T-helper 2 cell treated with Interferon-gamma antibody and Interleukin-4, amounts not matched to agents 5 μg/mL and 100 μg/mL, for 36 hours (primary cell): Measurements from ENCODE around the gene GAL3ST3.

ENCODE experiments used
- DNase-seq: peaks from one replicate; pipeline ENCODE4 v3.0.0; 2021; ENCODE audit warnings: low spot score
- H3K27ac Mint-ChIP-seq: one replicate; pipeline ENCODE4 v1.8.0; 2021; ENCODE audit warnings: mild to moderate bottlenecking, mixed read lengths
- H3K27me3 Mint-ChIP-seq: one replicate; pipeline ENCODE4 v1.8.0; 2021; ENCODE audit warnings: low read depth, mixed read lengths
- H3K36me3 Mint-ChIP-seq: one replicate; pipeline ENCODE4 v1.8.0; 2021; ENCODE audit warnings: low read depth, mixed read lengths
- H3K4me1 Mint-ChIP-seq: one replicate; pipeline ENCODE4 v1.8.0; 2021; ENCODE audit warnings: low read depth, mixed read lengths
- H3K4me3 Mint-ChIP-seq: one replicate; pipeline ENCODE4 v1.8.0; 2022; ENCODE audit warnings: mild to moderate bottlenecking, moderate library complexity, mixed read lengths
- H3K9me3 Mint-ChIP-seq: one replicate; pipeline ENCODE4 v1.8.0; 2021; ENCODE audit warnings: mixed read lengths

Gene GAL3ST3

GRCh38 chr11:66007201-66007634 lies 41.7 kb downstream of the GAL3ST3 start:
- Mint-ChIP-seq H3K27me3 (peaks cover 14% of the 10 kb centered on the region), H3K4me1 (peaks cover 10% of the 10 kb centered on the region), H3K4me3 (no peak overlapping the region), H3K36me3 (peaks cover 14% of the 10 kb centered on the region), H3K9me3 (no peaks in the 10 kb centered on the region), H3K27ac (no peak overlapping the region)
- no peak for DNase-seq

GRCh38 chr11:66006891-66007176 lies 42.1 kb downstream of the GAL3ST3 start:
- Mint-ChIP-seq H3K4me3 (no peak overlapping the region), H3K27me3 (peaks cover 14% of the 10 kb centered on the region), H3K9me3 (no peaks in the 10 kb centered on the region), H3K36me3 (peaks cover 17% of the 10 kb centered on the region), H3K4me1 (peaks cover 10% of the 10 kb centered on the region), H3K27ac (no peak overlapping the region)
- no peak for DNase-seq

GRCh38 chr11:66006134-66006890 lies 42.6 kb downstream of the GAL3ST3 start:
- Mint-ChIP-seq H3K27ac (no peak overlapping the region), H3K4me3 (no peak overlapping the region)
- no peak for DNase-seq

DNA sequence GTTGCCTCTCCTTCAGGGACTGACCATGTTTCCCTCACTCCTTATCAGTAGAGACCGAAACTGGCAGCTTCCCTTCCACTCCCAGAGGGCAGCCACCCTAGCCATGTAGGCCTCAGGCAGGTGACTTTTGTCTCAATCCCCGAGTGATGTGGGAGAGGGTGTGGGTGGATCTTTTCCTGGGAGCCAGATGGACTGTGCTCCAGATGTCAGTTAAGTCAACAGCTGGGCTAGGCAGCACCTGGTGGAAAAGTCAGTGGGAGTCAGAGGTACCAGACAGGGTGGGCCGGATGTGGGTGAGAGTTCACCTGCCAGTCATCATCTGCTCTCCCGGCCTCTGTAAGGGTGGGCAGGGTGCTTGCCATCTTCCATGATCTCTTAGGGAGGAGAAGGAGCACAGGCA lies 44.8 kb downstream of the GAL3ST3 start:
- no peaks in the 10 kb centered on the region for H3K9me3 Mint-ChIP-seq
- DNase-seq, result no peak
- H3K27me3 Mint-ChIP-seq, result no peaks in the 10 kb centered on the region
- H3K36me3 Mint-ChIP-seq, result peaks cover 31% of the 10 kb centered on the region
- peak overlapping the region; percentile 67 for H3K4me3 Mint-ChIP-seq
- no peak overlapping the region for H3K27ac Mint-ChIP-seq
- peaks cover 14% of the 10 kb centered on the region for H3K4me1 Mint-ChIP-seq

More at GRCh38 chr11:66006134-66006890, 42.6 kb downstream of the GAL3ST3 start:
- H3K9me3 Mint-ChIP-seq, result no peaks in the 10 kb centered on the region
- peaks cover 10% of the 10 kb centered on the region for H3K4me1 Mint-ChIP-seq
- peaks cover 11% of the 10 kb centered on the region for H3K27me3 Mint-ChIP-seq
- H3K36me3 Mint-ChIP-seq, result peaks cover 19% of the 10 kb centered on the region

DNA sequence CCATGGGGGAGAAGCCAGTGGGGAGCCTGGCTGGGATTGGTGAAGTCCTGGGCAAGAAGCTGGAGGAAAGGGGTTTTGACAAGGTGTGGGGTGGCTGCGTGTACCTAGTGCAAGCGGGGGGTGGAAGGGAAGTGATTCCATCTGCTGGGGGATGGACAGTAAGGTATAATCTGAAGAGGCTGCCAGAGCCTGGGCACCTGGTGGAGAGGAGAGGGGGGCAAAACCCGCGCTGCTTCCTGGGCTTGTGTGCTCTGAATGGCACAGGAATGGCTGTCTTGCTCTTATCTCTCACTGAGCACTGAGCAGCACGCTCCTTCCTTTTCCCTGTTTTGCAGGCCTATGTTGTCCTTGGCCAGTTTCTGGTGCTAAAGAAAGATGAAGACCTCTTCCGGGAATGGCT lies 45.7 kb downstream of the GAL3ST3 start:
- Mint-ChIP-seq H3K36me3 (peaks cover 40% of the 10 kb centered on the region), H3K9me3 (no peaks in the 10 kb centered on the region), H3K4me1 (peaks cover 14% of the 10 kb centered on the region), H3K27me3 (no peaks in the 10 kb centered on the region), H3K4me3 (peak overlapping the region; percentile 99), H3K27ac (peak overlapping the region; percentile 78)
- DNase-seq, result no peak

DNA sequence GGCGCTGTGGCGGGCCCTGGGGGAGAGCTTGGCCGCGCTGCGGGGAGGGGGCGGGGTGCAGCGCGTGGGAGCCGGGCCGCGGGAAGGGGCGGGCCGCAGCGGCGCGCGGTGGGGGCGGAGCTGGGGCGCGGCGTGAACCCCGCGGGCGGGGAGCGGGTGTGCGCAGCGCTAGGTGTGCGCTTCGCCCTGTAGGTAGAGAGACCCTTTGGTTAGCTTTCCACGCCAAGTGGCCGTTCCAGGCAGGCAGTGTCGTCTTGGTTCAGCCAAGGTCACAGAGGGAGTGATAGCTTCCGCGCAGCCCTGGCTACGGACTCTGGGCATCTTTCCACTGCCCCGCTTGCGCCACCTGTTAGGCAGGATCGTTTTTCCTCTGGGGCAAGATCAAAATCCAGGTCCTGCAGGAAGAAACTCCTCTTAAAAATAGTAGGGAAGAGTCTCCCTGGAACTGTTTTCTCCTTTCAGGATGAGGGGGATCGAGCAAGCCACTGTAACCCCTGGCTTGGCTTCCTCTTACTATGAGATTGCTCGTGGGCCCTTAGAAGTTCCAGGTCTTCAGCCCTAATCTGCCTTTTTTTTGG lies 46.2 kb downstream of the GAL3ST3 start:
- no peaks in the 10 kb centered on the region for H3K9me3 Mint-ChIP-seq
- peaks cover 14% of the 10 kb centered on the region for H3K4me1 Mint-ChIP-seq
- H3K36me3 Mint-ChIP-seq, result peaks cover 45% of the 10 kb centered on the region

DNA sequence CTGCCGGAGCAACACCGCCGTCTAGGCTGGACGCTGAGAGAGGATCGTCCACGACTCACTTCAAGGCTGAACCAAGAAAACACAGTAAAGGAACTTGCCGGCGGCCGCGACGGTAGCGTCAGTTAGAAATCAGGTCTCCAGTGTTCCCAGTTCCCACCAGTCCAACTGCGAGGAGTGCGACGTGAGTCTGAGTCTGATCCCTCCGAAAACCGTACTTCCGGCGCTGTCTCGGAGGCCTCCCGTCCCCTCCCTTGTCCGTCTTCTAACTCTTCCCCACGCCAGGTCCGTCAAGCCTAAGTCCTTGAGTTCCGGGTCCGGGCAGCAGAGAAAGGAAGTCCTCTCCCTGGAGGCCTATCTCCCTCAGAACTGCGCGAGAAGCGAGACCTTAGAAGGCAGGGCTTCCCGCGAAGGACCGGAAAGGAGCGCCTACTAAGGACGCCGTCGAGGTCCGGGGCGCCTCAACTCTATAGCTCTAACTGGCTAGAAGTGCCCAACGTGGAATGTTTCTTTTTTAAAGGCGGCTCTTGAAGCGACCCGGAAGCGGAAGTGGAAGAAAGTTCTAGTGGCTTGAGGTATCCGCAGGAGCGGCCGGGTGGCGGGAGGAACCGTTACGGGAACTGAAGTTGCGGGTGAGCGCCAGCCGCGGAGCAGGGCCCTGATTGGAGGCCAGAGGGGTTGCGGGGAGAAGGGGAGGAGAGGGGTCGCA lies 46.9 kb downstream of the GAL3ST3 start, which contains the start of the genes BANF1 and EIF1AD:
BANF1 (plus strand) TSS at position 562 of the 706 bp plus-strand sequence. CDS start 748 bp downstream, outside the sequence.
EIF1AD (minus strand) TSS at position 216 of the 706 bp plus-strand sequence. CDS start 1,768 bp downstream, outside the sequence.
- Mint-ChIP-seq H3K27ac (peak within 1 kb of the TSS; percentile 98), H3K4me3 (peak within 1 kb of the TSS; percentile 99), H3K27me3 (no peaks in the 10 kb centered on the region), H3K9me3 (no peaks in the 10 kb centered on the region), H3K36me3 (peaks cover 51% of the 10 kb centered on the region), H3K4me1 (peaks cover 14% of the 10 kb centered on the region)
- DNase-seq, result peak; percentile 95

More for the DNA sequence above, 46.2 kb downstream of the GAL3ST3 start:
- Mint-ChIP-seq H3K27ac (peak overlapping the region; percentile 98), H3K4me3 (peak overlapping the region; percentile 99), H3K27me3 (no peaks in the 10 kb centered on the region)
- no peak for DNase-seq

GRCh38 chr11:65997286-65997685 lies 51.7 kb downstream of the GAL3ST3 start:
- Mint-ChIP-seq H3K4me3 (no peak overlapping the region), H3K27ac (no peak overlapping the region), H3K36me3 (peaks cover 45% of the 10 kb centered on the region), H3K4me1 (peaks cover 4% of the 10 kb centered on the region), H3K27me3 (no peaks in the 10 kb centered on the region), H3K9me3 (no peaks in the 10 kb centered on the region)
- no peak for DNase-seq

GRCh38 chr11:65992056-65992455 lies 56.9 kb downstream of the GAL3ST3 start:
- H3K9me3 Mint-ChIP-seq, result no peaks in the 10 kb centered on the region
- H3K4me1 Mint-ChIP-seq, result peaks cover 5% of the 10 kb centered on the region
- no peak overlapping the region for H3K27ac Mint-ChIP-seq
- DNase-seq, result no peak
- no peaks in the 10 kb centered on the region for H3K27me3 Mint-ChIP-seq
- peaks cover 10% of the 10 kb centered on the region for H3K36me3 Mint-ChIP-seq
- H3K4me3 Mint-ChIP-seq, result no peak overlapping the region
